NCI-H2227 (cell line): ENCODE data around the gene AXIN2.

Experiments
- DNase-seq: peaks from one replicate; lab custom pipeline; 2025; ENCODE audit not compliant: unreplicated experiment; lab: John Stamatoyannopoulos, UW

AXIN2 gene

GRCh38 chr17:65584604-65585521 lies 23.4 kb upstream of the AXIN2 start:
- DNase-seq = no peak

- no peak for DNase-seq
These were observed 22.6 kb upstream of the AXIN2 start for GRCh38 chr17:65583921-65584603.

- no peak for DNase-seq
These were observed 15.5 kb upstream of the AXIN2 start for GRCh38 chr17:65576939-65577338.

- no peak for DNase-seq
These were observed 11.8 kb upstream of the AXIN2 start for GRCh38 chr17:65573282-65573602.

- DNase-seq = no peak
These were observed 11.3 kb upstream of the AXIN2 start for GRCh38 chr17:65572581-65573281.

GRCh38 chr17:65572186-65572580 lies 10.7 kb upstream of the AXIN2 start:
- no peak for DNase-seq

- no peak for DNase-seq
These were observed 7.5 kb upstream of the AXIN2 start for GRCh38 chr17:65568918-65569317.

- no peak for DNase-seq
These were observed 6.1 kb upstream of the AXIN2 start for GRCh38 chr17:65567566-65567965.

GRCh38 chr17:65565559-65565958 lies 4.1 kb upstream of the AXIN2 start:
- no peak for DNase-seq

- DNase-seq = peak; percentile 85
These were observed 3.3 kb upstream of the AXIN2 start for GRCh38 chr17:65564793-65565192.

GRCh38 chr17:65562206-65562531 lies 721 bp upstream of the AXIN2 start:
- DNase-seq = no peak

GRCh38 chr17:65560628-65561451 lies 608 bp downstream of the AXIN2 start:
- peak; percentile 87 for DNase-seq

- DNase-seq = peak; percentile 65
These were observed 1.4 kb downstream of the AXIN2 start for GRCh38 chr17:65559804-65560627.

- DNase-seq = no peak
These were observed 2.0 kb downstream of the AXIN2 start for GRCh38 chr17:65559461-65559803.

- DNase-seq = no peak
These were observed 2.6 kb downstream of the AXIN2 start for GRCh38 chr17:65558683-65559460.

- no peak for DNase-seq
These were observed 3.2 kb downstream of the AXIN2 start for GRCh38 chr17:65558311-65558682.

- no peak for DNase-seq
These were observed 3.8 kb downstream of the AXIN2 start for GRCh38 chr17:65557349-65558310.

- no peak for DNase-seq
These were observed 4.5 kb downstream of the AXIN2 start for GRCh38 chr17:65556910-65557348.
